HG02840 (cell line): Measurements from ENCODE around the gene STIM2.
"Not testable (repeated sequence)": the region's sequence is repeated elsewhere in the genome, so short reads cannot be mapped to it uniquely, and the experiment has no call there.

Experiments
- ATAC-seq: cut with Tn5 transposase; IDR thresholded peaks from one replicate; pipeline ENCODE4 v1.9.1; 2021; ENCODE audit warnings: mild to moderate bottlenecking, moderate library complexity, moderate number of reproducible peaks; ENCODE audit not compliant: unreplicated experiment, low FRiP score

The STIM2 gene

GRCh38 chr4:26893491-26893890 is 32.9 kb downstream of the STIM2 start:
- ATAC-seq: no peak

GRCh38 chr4:26894881-26895280 is 34.2 kb downstream of the STIM2 start:
- ATAC-seq: not testable (repeated sequence)

GRCh38 chr4:26896636-26897035 is 36.0 kb downstream of the STIM2 start:
- ATAC-seq: no peak

GRCh38 chr4:26899991-26900390 is 39.4 kb downstream of the STIM2 start:
- no peak for ATAC-seq

- ATAC-seq: no peak
Observed at GRCh38 chr4:26900765-26901164, 40.1 kb downstream of the STIM2 start.

GRCh38 chr4:26905172-26905571 is 44.5 kb downstream of the STIM2 start:
- no peak for ATAC-seq

- no peak for ATAC-seq
Observed at GRCh38 chr4:26907731-26908599, 47.3 kb downstream of the STIM2 start.

GRCh38 chr4:26909369-26909768 is 48.7 kb downstream of the STIM2 start:
- no peak for ATAC-seq

- ATAC-seq: no peak
Observed at GRCh38 chr4:26911254-26911653, 50.6 kb downstream of the STIM2 start.

- ATAC-seq: no peak
Observed at GRCh38 chr4:26912069-26912468, 51.4 kb downstream of the STIM2 start.

GRCh38 chr4:26912810-26913209 is 52.2 kb downstream of the STIM2 start:
- ATAC-seq: no peak

GRCh38 chr4:26916195-26916594 is 55.6 kb downstream of the STIM2 start:
- ATAC-seq: no peak

GRCh38 chr4:26930964-26931363 is 70.3 kb downstream of the STIM2 start:
- no peak for ATAC-seq

GRCh38 chr4:26931451-26931850 is 70.8 kb downstream of the STIM2 start:
- no peak for ATAC-seq

- no peak for ATAC-seq
Observed at GRCh38 chr4:26931966-26932365, 71.3 kb downstream of the STIM2 start.

GRCh38 chr4:26935397-26935796 is 74.8 kb downstream of the STIM2 start:
- ATAC-seq: no peak

- ATAC-seq: no peak
Observed at GRCh38 chr4:26936284-26937065, 75.8 kb downstream of the STIM2 start.

- ATAC-seq: no peak
Observed at GRCh38 chr4:26937139-26937538, 76.5 kb downstream of the STIM2 start.

GRCh38 chr4:26937567-26937966 is 76.9 kb downstream of the STIM2 start:
- ATAC-seq: no peak

GRCh38 chr4:26938516-26938915 is 77.9 kb downstream of the STIM2 start:
- ATAC-seq: no peak

- no peak for ATAC-seq
Observed at GRCh38 chr4:26941951-26942350, 81.3 kb downstream of the STIM2 start.

GRCh38 chr4:26942871-26943270 is 82.2 kb downstream of the STIM2 start:
- ATAC-seq: no peak
